Suprapubic skin (tissue), 3 donors: ENCODE measurements around the gene ZNF155.

Experiments used
- CTCF ChIP-seq, 2 donors: fragments of 200-600 bp in 1 of 2; fragments of 450-650 bp in 1 of 2; sonication (generic) in 1 of 2; IDR thresholded peaks; one replicate each; pipeline ENCODE4 v1.5.1; 2016 to 2019; ENCODE audit warnings: antibody characterized with exemption in 2 of 2, mild to moderate bottlenecking in 1 of 2, moderate library complexity in 1 of 2
- POLR2A ChIP-seq, 2 donors: fragments of 450-650 bp; IDR thresholded peaks; one replicate each; pipeline ENCODE4 v1.6.1; 2017; ENCODE audit warnings: antibody characterized with exemption in 2 of 2, mild to moderate bottlenecking in 2 of 2, moderate library complexity in 2 of 2

GRCh38 chr19:43941209-43941608 lies 42.8 kb upstream of the ZNF155 start:
- TF ChIP-seq POLR2A (IDR thresholded peaks at IDR 0.05) (no peak), CTCF (IDR thresholded peaks at IDR 0.05) (no peak)
